ENCODE results near the gene MTMR8. TPM values are rescaled to one million over a fixed set of nuclear protein-coding genes. Genes with fewer than 3 reads are reported as not detected.
A peak's percentile ranks its signal among the peaks of the same experiment; 100 is the strongest.
"Not testable (repeated sequence)": the region's sequence is repeated elsewhere in the genome, so short reads cannot be mapped to it uniquely, and the experiment has no call there.

The MTMR8 gene
- total and polyA plus RNA-seq, 2 donors (not counting 1 experiment from before 2014, with no cell fraction given) = 0.07 to 0.66 TPM

- Histone ChIP-seq H2AFZ (ENCODE audit: low read length) (no peak overlapping the region), H4K20me1 (ENCODE audit: control insufficient read depth, extremely low read depth, insufficient read depth, low read length) (no peaks in the 10 kb centered on the region), H3K4me2 (ENCODE audit: extremely low read depth, insufficient read depth, low read length) (peak overlapping the region; percentile 13), H3K36me3 (ENCODE audit: control insufficient read depth, insufficient read depth, low read length) (no peaks in the 10 kb centered on the region), H3K27me3 (ENCODE audit: control insufficient read depth, insufficient read depth, low read length) (no peaks in the 10 kb centered on the region), H3K4me3 (replicated peaks in 1 of 4; ENCODE audit: control extremely low read depth in 1 of 4, insufficient read depth in 1 of 4, low read depth in 3 of 4, low read length in 4 of 4) (peak overlapping the region in 1 of 4 experiments; percentile 61), H3K27ac (ENCODE audit: insufficient read depth, low read length) (no peak overlapping the region), H3K9me3 (ENCODE audit: control insufficient read depth, insufficient read depth, low read depth, low read length) (no peaks in the 10 kb centered on the region), H3K79me2 (ENCODE audit: control insufficient read depth, insufficient read depth, low read length) (no peaks in the 10 kb centered on the region), H3K9ac (ENCODE audit: insufficient read depth, low read length) (no peak overlapping the region), H3K4me1 (ENCODE audit: control insufficient read depth, extremely low read depth, insufficient read depth, low read length) (no peaks in the 10 kb centered on the region)
- TF ChIP-seq CTCF (conservative IDR thresholded peaks at IDR 0.05 in 1 of 2, IDR thresholded peaks at IDR 0.05 in 1 of 2; ENCODE audit: low read depth in 1 of 2, low read length in 2 of 2) (no peak), EZH2 (IDR thresholded peaks at IDR 0.05; ENCODE audit: low read length, missing control alignments) (no peak)
- no peak for DNase-seq (ENCODE audit: low read depth in 2 of 2)
Measured at GRCh38 chrX:64395568-64395929, 297 bp upstream of the MTMR8 start.

DNA sequence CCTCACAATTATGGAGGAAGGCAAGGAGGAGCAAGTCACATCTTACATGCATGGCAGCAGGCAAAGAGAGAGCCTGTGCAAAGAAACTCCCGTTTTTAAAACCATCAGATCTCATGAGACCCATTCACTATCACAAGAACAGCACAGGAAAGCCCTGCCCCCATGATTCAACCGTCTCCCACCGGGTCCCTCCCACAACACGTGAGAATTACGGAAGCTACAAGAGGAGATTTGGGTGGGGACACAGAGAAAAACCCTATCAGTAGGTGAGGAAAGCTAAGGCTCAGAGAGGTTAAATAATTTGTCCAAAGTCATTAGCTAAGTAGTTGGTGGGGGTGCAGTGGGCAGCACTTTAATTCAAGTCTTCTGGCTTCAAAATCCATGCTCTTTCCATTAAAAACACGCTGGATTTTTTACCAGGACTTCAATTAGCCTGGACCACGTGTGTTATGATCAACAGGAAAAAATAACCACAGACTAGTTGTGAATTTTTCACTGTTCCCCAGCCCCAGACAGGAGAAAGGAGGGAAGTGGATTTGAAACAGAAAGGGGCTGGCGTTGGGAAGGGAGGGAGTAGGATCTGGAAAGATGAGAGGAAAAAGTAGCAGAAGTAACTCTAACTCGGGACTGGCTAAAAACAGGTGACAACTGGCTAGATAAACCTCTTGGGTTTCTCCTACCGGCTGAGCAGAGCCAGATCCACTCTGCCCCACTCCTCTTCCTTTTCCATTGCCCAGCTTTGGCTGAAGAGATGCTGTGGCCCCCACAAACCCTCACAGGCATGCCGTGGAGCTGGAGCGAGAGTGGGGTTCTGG is 986 bp downstream of the MTMR8 start:
- TF ChIP-seq EZH2 (IDR thresholded peaks at IDR 0.05; ENCODE audit: low read length, missing control alignments) (no peak), CTCF (conservative IDR thresholded peaks at IDR 0.05 in 1 of 2, IDR thresholded peaks at IDR 0.05 in 1 of 2; ENCODE audit: low read depth in 1 of 2, low read length in 2 of 2) (no peak)

DNA sequence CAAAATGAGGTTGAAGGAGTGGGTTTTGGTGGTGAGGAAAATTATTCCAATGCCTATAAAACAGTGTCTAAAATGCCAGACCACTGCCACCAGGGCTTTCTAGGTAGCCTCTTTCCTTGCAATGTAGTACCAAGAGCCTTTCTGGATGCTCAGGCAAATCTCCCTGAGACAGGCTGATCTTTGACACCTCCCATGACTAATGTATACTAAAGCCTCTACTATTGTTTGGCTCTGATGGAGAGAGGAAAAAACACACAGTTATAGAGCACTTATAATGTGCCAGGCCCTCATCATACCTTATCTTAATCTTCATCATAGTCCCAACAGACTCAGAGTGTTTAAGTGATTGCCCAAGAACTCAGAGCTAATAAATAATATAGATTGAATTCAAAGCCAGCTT is 5.8 kb downstream of the MTMR8 start:
- Histone ChIP-seq H3K79me2 (ENCODE audit: control insufficient read depth, insufficient read depth, low read length) (no peaks in the 10 kb centered on the region), H3K9ac (ENCODE audit: insufficient read depth, low read length) (no peak overlapping the region), H3K4me1 (ENCODE audit: control insufficient read depth, extremely low read depth, insufficient read depth, low read length) (no peaks in the 10 kb centered on the region), H3K36me3 (ENCODE audit: control insufficient read depth, insufficient read depth, low read length) (no peaks in the 10 kb centered on the region), H3K4me2 (ENCODE audit: extremely low read depth, insufficient read depth, low read length) (no peak overlapping the region), H3K4me3 (replicated peaks in 1 of 4; ENCODE audit: control extremely low read depth in 1 of 4, insufficient read depth in 1 of 4, low read depth in 3 of 4, low read length in 4 of 4) (no peak overlapping the region), H2AFZ (ENCODE audit: low read length) (no peak overlapping the region), H3K27me3 (ENCODE audit: control insufficient read depth, insufficient read depth, low read length) (no peaks in the 10 kb centered on the region), H4K20me1 (ENCODE audit: control insufficient read depth, extremely low read depth, insufficient read depth, low read length) (no peaks in the 10 kb centered on the region), H3K9me3 (ENCODE audit: control insufficient read depth, insufficient read depth, low read depth, low read length) (no peaks in the 10 kb centered on the region), H3K27ac (ENCODE audit: insufficient read depth, low read length) (no peak overlapping the region)
- no peak for DNase-seq (ENCODE audit: low read depth in 2 of 2)
- no peak for TF ChIP-seq EZH2 (IDR thresholded peaks at IDR 0.05; ENCODE audit: low read length, missing control alignments)
- no peak for TF ChIP-seq CTCF (conservative IDR thresholded peaks at IDR 0.05 in 1 of 2, IDR thresholded peaks at IDR 0.05 in 1 of 2; ENCODE audit: low read depth in 1 of 2, low read length in 2 of 2)

More for the DNA sequence above, 986 bp downstream of the MTMR8 start:
- Histone ChIP-seq H4K20me1 (ENCODE audit: control insufficient read depth, extremely low read depth, insufficient read depth, low read length) (no peaks in the 10 kb centered on the region), H3K4me1 (ENCODE audit: control insufficient read depth, extremely low read depth, insufficient read depth, low read length) (no peaks in the 10 kb centered on the region), H3K4me3 (replicated peaks in 1 of 4; ENCODE audit: control extremely low read depth in 1 of 4, insufficient read depth in 1 of 4, low read depth in 3 of 4, low read length in 4 of 4) (peak overlapping the region; percentile 29 to 61 (median 45)), H3K27me3 (ENCODE audit: control insufficient read depth, insufficient read depth, low read length) (no peaks in the 10 kb centered on the region), H3K27ac (ENCODE audit: insufficient read depth, low read length) (no peak overlapping the region), H3K36me3 (ENCODE audit: control insufficient read depth, insufficient read depth, low read length) (no peaks in the 10 kb centered on the region), H3K9me3 (ENCODE audit: control insufficient read depth, insufficient read depth, low read depth, low read length) (no peaks in the 10 kb centered on the region), H3K4me2 (ENCODE audit: extremely low read depth, insufficient read depth, low read length) (peak overlapping the region; percentile 35), H3K9ac (ENCODE audit: insufficient read depth, low read length) (no peak overlapping the region), H2AFZ (ENCODE audit: low read length) (peak overlapping the region; percentile 45), H3K79me2 (ENCODE audit: control insufficient read depth, insufficient read depth, low read length) (no peaks in the 10 kb centered on the region)
- no peak for DNase-seq (ENCODE audit: low read depth in 2 of 2)

- not testable (repeated sequence) for H3K27ac ChIP-seq (ENCODE audit: insufficient read depth, low read length); H3K4me1 ChIP-seq (ENCODE audit: control insufficient read depth, extremely low read depth, insufficient read depth, low read length); DNase-seq (ENCODE audit: low read depth in 2 of 2); H3K27me3 ChIP-seq (ENCODE audit: control insufficient read depth, insufficient read depth, low read length); H3K36me3 ChIP-seq (ENCODE audit: control insufficient read depth, insufficient read depth, low read length); H3K4me2 ChIP-seq (ENCODE audit: extremely low read depth, insufficient read depth, low read length); H3K9ac ChIP-seq (ENCODE audit: insufficient read depth, low read length); H2AFZ ChIP-seq (ENCODE audit: low read length); H3K79me2 ChIP-seq (ENCODE audit: control insufficient read depth, insufficient read depth, low read length); H3K9me3 ChIP-seq (ENCODE audit: control insufficient read depth, insufficient read depth, low read depth, low read length); H4K20me1 ChIP-seq (ENCODE audit: control insufficient read depth, extremely low read depth, insufficient read depth, low read length); H3K4me3 ChIP-seq (replicated peaks in 1 of 4; ENCODE audit: control extremely low read depth in 1 of 4, insufficient read depth in 1 of 4, low read depth in 3 of 4, low read length in 4 of 4)
Measured at GRCh38 chrX:64380789-64381188, 14.5 kb downstream of the MTMR8 start.
